Panc1 (cell line): Measurements from ENCODE around the gene SLC27A1.
"Not testable (repeated sequence)": the region's sequence is repeated elsewhere in the genome, so short reads cannot be mapped to it uniquely, and the experiment has no call there.

ENCODE experiments used
- CTCF ChIP-seq: fragments of 450-650 bp; IDR thresholded peaks from 2 replicates; pipeline ENCODE4 v1.5.1; 2017; ENCODE audit warnings: mild to moderate bottlenecking
- POLR2AphosphoS5 ChIP-seq: IDR thresholded peaks from 2 replicates; pipeline ENCODE4 v1.6.1; 2012; ENCODE audit warnings: mild to moderate bottlenecking, low read depth, low read length, moderate library complexity
- SIN3A ChIP-seq: IDR thresholded peaks from 2 replicates; pipeline ENCODE4 v1.6.1; 2012; ENCODE audit warnings: low read depth, mild to moderate bottlenecking, low read length, moderate library complexity, borderline replicate concordance; ENCODE audit not compliant: insufficient read depth

GRCh38 chr19:17475011-17475540 is 4.8 kb downstream of the SLC27A1 start:
- not testable (repeated sequence) for TF ChIP-seq POLR2AphosphoS5, CTCF, SIN3A
